Activated CD4-positive, CD25-positive, alpha-beta regulatory T cell treated with anti-CD3 and anti-CD28 coated beads, Interleukin-2, amount 50 U/mL, for 24 hours (primary cell): ENCODE data around the gene ZNF605.
A peak's percentile ranks its signal among the peaks of the same experiment; 100 is the strongest.
"Not testable (repeated sequence)": the region's sequence is repeated elsewhere in the genome, so short reads cannot be mapped to it uniquely, and the experiment has no call there.

Experiments used
- ATAC-seq, 2 donors: fragments of 150-1000 bp; cut with Tn5 transposase; one replicate each; pipeline ENCODE4 v1.10.0; 2021; ENCODE audit warnings: mild to moderate bottlenecking in 1 of 2, moderate library complexity in 1 of 2

The ZNF605 gene

GRCh38 chr12:132904718-132905328 lies 51.3 kb downstream of the ZNF605 start:
- peak; percentile 9 for ATAC-seq

DNA sequence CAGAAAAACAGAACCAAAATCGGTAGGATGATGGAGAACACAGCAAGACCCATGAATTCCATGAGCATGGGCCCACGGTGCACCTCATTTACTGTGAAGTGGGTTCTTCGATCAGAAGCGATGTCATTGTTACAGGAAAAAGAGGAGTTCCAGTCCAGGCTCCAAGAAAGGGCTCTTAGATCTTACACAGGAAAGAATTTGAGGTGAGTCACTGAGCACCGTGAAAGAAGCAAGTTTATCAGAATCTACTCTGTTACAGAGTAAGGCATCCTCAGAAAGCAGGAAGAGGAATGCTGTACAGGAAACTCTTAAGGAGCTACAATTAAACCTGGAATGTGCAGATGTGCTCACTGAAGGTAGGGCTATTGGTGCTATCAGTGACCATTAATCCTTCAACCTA lies 57.1 kb downstream of the ZNF605 start:
- ATAC-seq = no peak

DNA sequence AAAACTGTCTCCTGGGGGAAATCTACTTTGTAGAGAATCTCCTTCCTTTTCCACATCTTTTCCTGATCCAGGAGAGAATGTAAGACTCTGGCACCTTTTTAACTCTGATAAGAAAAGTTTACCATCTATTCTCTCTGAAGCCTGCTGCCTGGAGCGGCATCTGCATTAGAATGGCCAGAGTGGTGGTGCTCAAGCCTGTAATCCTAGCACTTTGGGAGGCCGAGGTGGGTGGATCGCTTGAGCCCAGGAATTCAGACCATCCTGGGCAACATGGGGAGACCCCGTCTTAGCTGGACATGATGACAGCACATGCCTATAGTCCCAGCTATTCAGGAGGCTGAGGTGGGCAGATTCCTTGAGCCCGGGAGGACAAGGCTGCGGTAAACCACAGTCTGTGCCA lies 67.3 kb downstream of the ZNF605 start:
- ATAC-seq = no peak

GRCh38 chr12:132887513-132888351 lies 68.4 kb downstream of the ZNF605 start, which contains the start of gene CHFR:
Gene CHFR, minus strand, starts transcription at chr12:132887605. Its CDS starts 277 bp downstream, at chr12:132887328.
- peak; percentile 99 for ATAC-seq

DNA sequence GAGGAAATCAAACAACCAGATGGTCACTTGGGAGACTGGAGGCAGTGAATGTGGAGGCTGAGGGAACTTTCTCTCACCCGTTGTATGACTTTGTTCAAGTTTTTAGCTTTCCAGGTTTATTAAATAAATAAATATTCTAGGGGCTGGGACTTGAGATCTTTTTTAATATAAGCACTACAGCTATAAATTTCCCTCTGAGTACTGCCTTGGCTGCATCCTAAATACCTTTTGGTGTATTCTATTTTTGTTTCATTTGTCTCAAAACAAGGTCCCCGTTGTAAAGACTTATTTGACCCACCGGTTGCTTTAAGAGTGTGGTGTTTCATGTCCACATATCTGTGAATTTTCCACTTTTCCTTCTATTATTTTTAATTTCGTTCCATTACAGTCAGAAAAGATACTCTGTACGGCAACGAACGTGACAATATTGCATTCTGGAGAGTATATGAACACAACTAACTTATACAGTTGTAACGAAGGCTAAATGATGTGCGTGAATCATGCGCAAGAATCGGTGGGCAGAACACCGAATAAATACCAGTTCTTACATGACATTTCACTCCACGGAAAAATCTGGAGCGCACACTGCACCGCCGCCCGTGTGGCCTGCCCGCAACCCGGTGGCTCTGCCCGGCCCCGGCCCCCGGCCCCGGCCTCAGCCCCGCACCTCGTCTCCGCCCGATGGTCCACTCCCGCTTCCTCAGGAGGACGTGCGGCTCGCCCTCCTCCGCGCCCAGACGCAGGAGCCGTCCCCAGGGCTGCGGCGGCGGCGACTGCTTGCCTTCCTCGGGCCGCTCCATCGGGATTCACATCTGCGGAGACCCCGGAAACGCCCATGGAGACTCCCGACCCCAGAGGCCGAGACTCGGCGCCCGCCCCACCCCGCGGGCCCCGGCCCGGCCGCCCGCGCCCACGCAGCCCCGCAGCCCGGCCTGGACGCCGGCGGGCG lies 69.3 kb downstream of the ZNF605 start:
- ATAC-seq = no peak

DNA sequence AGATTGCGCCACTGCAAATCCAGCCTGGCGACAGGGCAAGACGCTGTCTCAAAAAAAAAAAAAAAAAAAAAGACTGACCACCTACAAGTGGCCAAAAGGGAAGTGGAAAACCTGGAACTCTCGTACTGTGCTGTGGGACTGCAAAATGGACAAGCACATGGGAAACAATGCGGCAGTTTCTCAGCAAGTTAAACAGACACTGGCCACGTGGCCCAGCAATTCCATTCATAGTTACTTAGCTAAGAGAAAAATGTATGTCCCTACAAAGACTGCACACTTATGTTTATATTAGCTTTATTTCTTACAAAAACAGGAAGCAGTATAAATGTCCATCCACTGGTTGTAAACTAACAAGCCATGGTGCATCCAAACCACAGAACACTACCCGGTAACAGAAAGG lies 74.3 kb downstream of the ZNF605 start:
- no peak for ATAC-seq

GRCh38 chr12:132874620-132875019 lies 81.5 kb downstream of the ZNF605 start:
- ATAC-seq = not testable (repeated sequence)

GRCh38 chr12:132874175-132874574 lies 81.9 kb downstream of the ZNF605 start:
- no peak for ATAC-seq

- ATAC-seq = no peak
These were observed 82.4 kb downstream of the ZNF605 start for GRCh38 chr12:132873724-132874123.

DNA sequence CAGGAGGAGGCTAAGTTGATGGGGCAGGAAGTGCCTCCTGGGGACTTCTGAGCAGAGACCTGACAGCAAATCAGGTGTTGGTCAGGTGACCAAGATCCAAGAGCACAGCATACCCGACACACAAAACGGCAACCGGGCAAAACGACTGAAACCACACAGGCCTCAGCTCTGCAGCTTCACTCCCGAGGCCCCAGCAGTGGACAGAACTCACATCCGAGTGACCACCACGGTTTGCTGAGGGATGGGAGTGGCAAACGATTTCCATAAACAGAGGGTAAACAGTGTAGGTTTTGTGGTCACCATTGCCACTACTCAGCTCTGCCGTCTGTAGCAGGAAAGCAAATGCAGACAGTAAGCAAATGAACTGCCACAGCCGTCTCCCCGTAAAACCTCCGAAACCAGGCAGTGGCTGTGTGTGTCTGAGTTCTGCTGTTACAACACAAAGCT lies 83.1 kb downstream of the ZNF605 start:
- no peak for ATAC-seq

DNA sequence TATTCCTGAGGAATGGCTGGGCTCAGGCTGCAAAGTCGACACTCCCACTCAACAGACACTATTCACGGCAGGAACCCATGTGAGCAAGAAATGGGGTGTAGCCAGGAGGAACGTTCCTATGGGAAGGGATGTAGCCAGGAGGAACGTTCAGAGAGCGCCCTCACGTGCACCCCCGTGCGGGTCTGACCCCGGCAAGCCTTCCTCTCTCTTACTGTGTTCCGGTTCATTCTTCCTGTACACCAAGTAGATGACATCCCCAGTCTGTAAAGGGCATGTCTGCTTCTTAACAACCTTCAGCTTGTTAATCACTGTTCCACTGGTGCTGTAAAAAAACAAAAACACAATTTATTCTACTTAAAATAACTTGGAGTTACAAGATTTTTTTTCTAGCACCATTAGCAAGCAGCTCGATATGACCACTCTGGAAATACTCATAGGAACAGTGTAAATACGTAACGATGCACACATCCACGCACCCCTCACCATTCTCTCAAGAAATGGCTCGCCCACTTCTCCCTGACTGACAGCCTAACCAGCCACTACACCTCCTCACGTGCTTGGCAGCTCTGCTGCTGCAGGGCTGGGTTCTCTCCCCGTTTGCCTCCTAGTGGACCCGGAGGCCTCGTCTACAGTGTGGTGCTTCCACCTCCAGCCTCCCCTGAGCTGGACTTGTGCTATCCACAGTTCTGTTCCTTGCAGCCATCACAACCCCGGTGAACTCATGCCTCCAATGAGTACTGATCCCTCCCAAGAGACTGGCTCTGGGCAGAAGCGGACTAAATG lies 83.8 kb downstream of the ZNF605 start:
- ATAC-seq = no peak

DNA sequence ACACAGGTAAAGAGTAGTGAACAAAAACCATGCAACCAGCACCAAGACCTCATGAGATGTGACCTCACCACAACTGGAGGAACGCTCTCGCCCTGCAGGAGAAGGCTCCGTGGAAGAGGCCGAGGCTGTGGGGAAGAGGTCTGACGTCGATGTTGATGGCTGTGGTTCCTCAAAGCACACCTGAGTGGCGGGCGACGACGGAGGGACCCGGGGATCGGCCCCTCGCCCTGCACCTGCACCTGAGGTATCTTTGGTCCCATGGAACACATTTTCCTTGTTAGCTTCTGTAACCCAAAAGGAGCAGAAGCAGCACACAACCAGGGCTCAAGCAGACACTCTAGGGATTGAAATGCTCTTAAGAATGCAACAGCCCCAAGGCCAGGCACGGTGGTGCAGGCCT lies 86.6 kb downstream of the ZNF605 start:
- no peak for ATAC-seq
